GM19099 (cell line): ENCODE data around the gene ABI3BP.

ENCODE experiments used
- POLR2A ChIP-seq: IDR thresholded peaks from 3 replicates; pipeline ENCODE4 v1.6.1; 2011; ENCODE audit warnings: low read depth; ENCODE audit not compliant: insufficient read length; ENCODE audit errors: extremely low read depth

Gene ABI3BP

DNA sequence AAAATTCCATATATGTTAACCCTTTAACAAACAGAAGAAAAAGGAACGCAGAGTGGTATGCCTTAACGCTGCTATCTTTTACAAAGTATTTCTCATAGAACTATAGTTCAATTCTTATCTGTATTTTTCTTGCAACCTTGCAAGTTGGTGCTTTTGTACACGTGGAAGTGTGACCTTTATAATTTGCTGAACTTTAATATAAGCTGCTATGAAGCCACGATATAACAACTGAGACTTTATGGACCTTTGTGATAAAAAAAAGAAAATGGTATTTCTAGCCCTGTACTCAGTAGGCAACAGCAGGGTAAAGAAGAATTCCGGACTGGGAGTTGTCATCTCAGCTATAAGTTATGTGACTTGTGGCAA lies 290.3 kb downstream of the ABI3BP start:
- TF ChIP-seq POLR2A, result no peak

DNA sequence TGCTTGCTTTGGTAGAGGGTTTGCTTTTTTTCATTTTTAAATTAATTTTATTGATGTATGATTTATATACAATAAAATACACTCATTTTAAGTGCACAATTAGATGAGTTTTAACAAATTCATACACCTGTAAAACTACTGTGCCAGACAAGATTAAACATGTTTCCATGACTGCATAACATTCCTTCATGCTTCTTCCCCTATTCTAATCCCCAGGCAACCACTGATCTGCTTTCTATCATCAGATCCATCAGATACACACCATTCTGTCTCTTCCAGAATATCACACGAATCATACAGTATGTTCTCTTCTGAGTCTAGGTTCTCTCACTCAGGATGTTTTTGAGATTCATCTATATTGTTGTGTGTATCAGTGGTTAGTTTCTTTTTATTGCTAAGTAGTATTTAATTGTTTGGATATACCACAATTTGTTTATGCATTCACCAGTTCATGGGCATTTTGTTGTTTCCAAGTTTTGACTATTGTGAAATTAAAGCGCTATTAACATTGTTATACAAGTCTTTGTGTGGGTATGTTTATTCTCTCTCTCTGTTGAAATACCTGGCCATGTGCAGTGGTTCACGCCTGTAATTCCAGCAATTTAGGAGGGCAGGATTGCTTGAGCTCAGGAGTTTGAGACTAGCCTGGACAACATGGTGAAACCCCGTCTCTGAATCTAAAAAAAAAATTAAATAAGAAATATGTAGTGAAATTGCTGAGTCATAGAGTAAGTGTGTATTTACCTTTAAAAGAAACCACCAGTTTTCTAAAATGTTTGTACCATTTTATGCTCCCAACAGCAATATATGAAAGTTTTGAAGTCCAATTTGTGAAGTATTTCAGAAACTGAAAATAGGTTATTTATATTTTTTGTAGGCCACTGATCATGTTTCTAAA lies 290.9 kb downstream of the ABI3BP start:
- TF ChIP-seq POLR2A, result no peak

DNA sequence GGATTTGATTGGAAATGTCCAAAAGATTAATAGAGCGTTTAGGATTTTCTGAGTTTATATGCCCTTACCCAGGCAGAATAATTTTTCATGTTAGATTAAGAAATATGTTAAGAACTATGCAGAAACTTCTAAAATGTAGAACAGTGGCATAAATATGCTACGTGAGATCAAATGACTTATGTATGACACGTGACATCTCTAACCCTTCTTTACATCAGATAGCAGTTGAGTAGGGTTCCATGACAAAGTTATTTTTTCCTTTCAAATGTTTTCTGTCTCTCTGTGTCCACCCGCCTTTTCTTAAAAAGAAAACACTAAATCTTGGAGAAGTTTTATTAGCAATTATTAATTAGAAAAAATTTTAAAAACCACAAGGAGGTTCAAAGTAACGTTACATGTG lies 292.5 kb downstream of the ABI3BP start:
- TF ChIP-seq POLR2A, result no peak
